GM23338 (cell line): Measurements from ENCODE around the gene ZMYND11. TPM values are rescaled to one million over a fixed set of nuclear protein-coding genes. Genes with fewer than 3 reads are reported as not detected.

Experiments used
- ATAC-seq: fragments of 200-7000 bp; cut with Tn5 transposase; 3 replicates; pipeline ENCODE4 v1.9.1; 2020
- DNase-seq: peaks from one replicate; pipeline ENCODE4 v3.0.0-alpha.2; 2015; ENCODE audit warnings: low spot score
- H2AFZ ChIP-seq: fragments of 200-600 bp; sonication (generic); 2 replicates; pipeline ENCODE4 v1.8.0; 2016; ENCODE audit warnings: antibody characterized with exemption, mild to moderate bottlenecking, moderate library complexity
- H3F3A ChIP-seq: fragments of 200-600 bp; sonication (generic); replicated peaks from 2 replicates; pipeline ENCODE4 v1.8.0; 2017; ENCODE audit warnings: antibody characterized with exemption, mixed run types, low read depth
- H3K27ac ChIP-seq: fragments of 200-600 bp; sonication (generic); 2 replicates; pipeline ENCODE4 v1.6.1; 2016; ENCODE audit warnings: low read depth
- H3K27me3 ChIP-seq: fragments of 200-600 bp; sonication (generic); 2 replicates; pipeline ENCODE4 v1.8.0; 2016; ENCODE audit warnings: mild to moderate bottlenecking, mixed run types, moderate library complexity; ENCODE audit not compliant: insufficient read depth
- H3K36me3 ChIP-seq: fragments of 200-600 bp; sonication (generic); 2 replicates; pipeline ENCODE4 v1.8.0; 2016; ENCODE audit warnings: mild to moderate bottlenecking; ENCODE audit not compliant: insufficient read depth
- H3K4me1 ChIP-seq: fragments of 200-600 bp; sonication (generic); 2 replicates; pipeline ENCODE4 v1.8.0; 2016; ENCODE audit warnings: mild to moderate bottlenecking, moderate library complexity; ENCODE audit not compliant: insufficient read depth
- H3K4me2 ChIP-seq: fragments of 200-600 bp; sonication (generic); 2 replicates; pipeline ENCODE4 v1.7.1; 2017; ENCODE audit warnings: mixed run types
- H3K4me3 ChIP-seq: fragments of 200-600 bp; sonication (generic); 2 replicates; pipeline ENCODE4 v1.6.1; 2016; ENCODE audit warnings: mixed run types
- H3K79me2 ChIP-seq: fragments of 200-600 bp; sonication (generic); replicated peaks from 2 replicates; pipeline ENCODE4 v1.8.0; 2017; ENCODE audit warnings: mild to moderate bottlenecking; ENCODE audit not compliant: insufficient read depth
- H3K9me2 ChIP-seq: fragments of 200-600 bp; sonication (generic); 2 replicates; pipeline ENCODE4 v1.8.0; 2017; ENCODE audit not compliant: insufficient read depth
- H4K20me1 ChIP-seq: fragments of 200-600 bp; sonication (generic); replicated peaks from 2 replicates; pipeline ENCODE4 v1.8.0; 2017; ENCODE audit warnings: mild to moderate bottlenecking; ENCODE audit not compliant: insufficient read depth
- H3K27ac Mint-ChIP-seq: 2 replicates; pipeline ENCODE4 v1.8.0; 2020; ENCODE audit warnings: inconsistent platforms, mild to moderate bottlenecking, moderate library complexity, mixed read lengths
- H3K27me3 Mint-ChIP-seq: 3 replicates; pipeline ENCODE4 v1.8.0; 2022; ENCODE audit warnings: low read depth, mild to moderate bottlenecking, moderate library complexity, mixed read lengths, inconsistent platforms; ENCODE audit not compliant: insufficient read depth, poor library complexity
- H3K36me3 Mint-ChIP-seq: 3 replicates; pipeline ENCODE4 v1.8.0; 2021; ENCODE audit warnings: low read depth, mild to moderate bottlenecking, inconsistent platforms, moderate library complexity, mixed read lengths
- H3K4me1 Mint-ChIP-seq: 3 replicates; pipeline ENCODE4 v1.8.0; 2020; ENCODE audit warnings: mild to moderate bottlenecking, inconsistent platforms, mixed read lengths
- H3K4me3 Mint-ChIP-seq: 3 replicates; pipeline ENCODE4 v1.8.0; 2021; ENCODE audit warnings: moderate library complexity, mild to moderate bottlenecking, inconsistent platforms, mixed read lengths
- H3K9me3 Mint-ChIP-seq: 3 replicates; pipeline ENCODE4 v1.8.0; 2020; ENCODE audit warnings: moderate library complexity, mild to moderate bottlenecking, inconsistent platforms, mixed read lengths
- CREB1 ChIP-seq: fragments of 250-450 bp; sonication (Bioruptor Pico); IDR thresholded peaks from 2 replicates; pipeline ENCODE4 v1.5.0; 2020; ENCODE audit warnings: low read depth, mild to moderate bottlenecking, moderate library complexity
- EZH2 ChIP-seq: fragments of 200-600 bp; sonication (generic); IDR thresholded peaks from one replicate; pipeline ENCODE4 v1.8.0; 2017; ENCODE audit warnings: antibody characterized with exemption, mild to moderate bottlenecking, low read depth; ENCODE audit not compliant: unreplicated experiment
- EZH2phosphoT487 ChIP-seq: fragments of 200-600 bp; sonication (generic); IDR thresholded peaks from one replicate; pipeline ENCODE4 v1.8.1; 2018; ENCODE audit warnings: antibody characterized with exemption; ENCODE audit not compliant: unreplicated experiment
- JUNB ChIP-seq: IDR thresholded peaks from one replicate; pipeline ENCODE4 v1.6.1; 2016; ENCODE audit warnings: antibody characterized with exemption; ENCODE audit not compliant: unreplicated experiment
- NANOG ChIP-seq: IDR thresholded peaks from 2 replicates; pipeline ENCODE4 v1.6.1; 2016; ENCODE audit warnings: antibody characterized with exemption, borderline replicate concordance
- POLR2AphosphoS5 ChIP-seq: IDR thresholded peaks from 2 replicates; pipeline ENCODE4 v1.6.1; 2016; ENCODE audit warnings: antibody characterized with exemption, low read depth
- STAT1 ChIP-seq: IDR thresholded peaks from one replicate; pipeline ENCODE4 v1.6.1; 2016; ENCODE audit warnings: antibody characterized with exemption; ENCODE audit not compliant: unreplicated experiment
- ZNF114 ChIP-seq: fragments of 250-450 bp; sonication (Bioruptor Pico); IDR thresholded peaks from 2 replicates; pipeline ENCODE4 v1.5.0; 2020; ENCODE audit warnings: mild to moderate bottlenecking, moderate library complexity
- ZNF331 ChIP-seq: fragments of 250-450 bp; sonication (Bioruptor Pico); IDR thresholded peaks from 2 replicates; pipeline ENCODE4 v1.5.0; 2020; ENCODE audit warnings: low read depth, mild to moderate bottlenecking, moderate library complexity
- ZNF462 ChIP-seq: fragments of 250-450 bp; sonication (Bioruptor Pico); IDR thresholded peaks from 2 replicates; pipeline ENCODE4 v1.5.0; 2020; ENCODE audit warnings: mild to moderate bottlenecking, moderate library complexity
- polyA plus RNA-seq: library from polyadenylated mRNA; unstranded; fragments of >200 nt; fragmentation: Nextera tagmentation; extraction: Ambion mirVana; gene quantifications from 2 replicates; pipeline ENCODE4 v1.2.1, GENCODE V29; 2016
- total RNA-seq: library from RNA; depleted of rRNA; stranded (reverse); fragments of >200 nt; shearing (Covaris generic); gene quantifications from 2 replicates; pipeline ENCODE4 v1.2.3, GENCODE V29; 2014
- TF ChIP-seq, protein P1 (sequence below), 2 experiments: fragments of 200-600 bp in 1 of 2; sonication (generic) in 1 of 2; conservative IDR thresholded peaks; 2 replicates each; pipeline versions ENCODE4 v1.5.1 to v1.6.1; 2016 to 2017; ENCODE audit warnings: antibody characterized with exemption in 2 of 2, low read depth in 2 of 2, mild to moderate bottlenecking in 2 of 2, moderate library complexity in 1 of 2
- TF ChIP-seq, protein P2 (sequence below): IDR thresholded peaks from 2 replicates; pipeline ENCODE4 v1.6.1; 2016; ENCODE audit warnings: antibody characterized with exemption
- TF ChIP-seq, protein P3 (sequence below): IDR thresholded peaks from one replicate; pipeline ENCODE4 v1.6.1; 2018; ENCODE audit warnings: antibody characterized with exemption; ENCODE audit not compliant: unreplicated experiment

ZMYND11 gene
- total and polyA plus RNA-seq, 2 experiments from 2014 or later, result 8.9 to 16.9 TPM

DNA sequence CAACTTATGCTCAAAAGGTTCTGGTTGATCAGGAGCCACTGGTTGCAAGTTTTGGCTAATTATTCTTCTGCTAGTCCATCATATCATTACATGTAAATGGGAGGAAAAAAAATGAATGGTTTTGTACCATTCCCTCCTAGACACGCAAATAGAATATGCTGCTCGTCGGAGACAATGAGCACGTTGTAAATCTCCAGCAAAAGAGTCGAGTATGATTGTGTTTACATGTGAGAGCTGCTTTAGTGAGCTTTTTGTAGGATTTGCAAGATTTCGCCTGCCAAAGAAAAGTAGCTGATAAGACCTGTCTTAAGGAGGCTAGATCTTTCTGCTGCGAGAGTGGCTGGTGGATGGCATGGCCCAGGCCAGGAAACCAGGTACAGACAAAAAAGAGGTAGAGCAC, 109.0 kb downstream of the ZMYND11 start:
- Histone ChIP-seq H3K4me2 (no peak overlapping the region), H3K9me2 (no peaks in the 10 kb centered on the region), H2AFZ (no peak overlapping the region), H3F3A (no peaks in the 10 kb centered on the region), H3K36me3 (peaks cover 10% of the 10 kb centered on the region), H3K27ac (no peak overlapping the region), H3K79me2 (no peaks in the 10 kb centered on the region), H3K27me3 (no peaks in the 10 kb centered on the region), H4K20me1 (no peaks in the 10 kb centered on the region), H3K4me1 (no peaks in the 10 kb centered on the region), H3K4me3 (no peak overlapping the region)
- TF ChIP-seq ZNF114 (CRISPR knock-in tag) (no peak), EZH2 (no peak), ZNF462 (no peak), STAT1 (no peak), ZNF331 (CRISPR knock-in tag) (no peak), POLR2AphosphoS5 (no peak), CREB1 (CRISPR knock-in tag) (no peak), EZH2phosphoT487 (no peak), NANOG (no peak), JUNB (no peak)
- TF ChIP-seq, protein P1, sequence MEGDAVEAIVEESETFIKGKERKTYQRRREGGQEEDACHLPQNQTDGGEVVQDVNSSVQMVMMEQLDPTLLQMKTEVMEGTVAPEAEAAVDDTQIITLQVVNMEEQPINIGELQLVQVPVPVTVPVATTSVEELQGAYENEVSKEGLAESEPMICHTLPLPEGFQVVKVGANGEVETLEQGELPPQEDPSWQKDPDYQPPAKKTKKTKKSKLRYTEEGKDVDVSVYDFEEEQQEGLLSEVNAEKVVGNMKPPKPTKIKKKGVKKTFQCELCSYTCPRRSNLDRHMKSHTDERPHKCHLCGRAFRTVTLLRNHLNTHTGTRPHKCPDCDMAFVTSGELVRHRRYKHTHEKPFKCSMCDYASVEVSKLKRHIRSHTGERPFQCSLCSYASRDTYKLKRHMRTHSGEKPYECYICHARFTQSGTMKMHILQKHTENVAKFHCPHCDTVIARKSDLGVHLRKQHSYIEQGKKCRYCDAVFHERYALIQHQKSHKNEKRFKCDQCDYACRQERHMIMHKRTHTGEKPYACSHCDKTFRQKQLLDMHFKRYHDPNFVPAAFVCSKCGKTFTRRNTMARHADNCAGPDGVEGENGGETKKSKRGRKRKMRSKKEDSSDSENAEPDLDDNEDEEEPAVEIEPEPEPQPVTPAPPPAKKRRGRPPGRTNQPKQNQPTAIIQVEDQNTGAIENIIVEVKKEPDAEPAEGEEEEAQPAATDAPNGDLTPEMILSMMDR (conservative IDR thresholded peaks at IDR 0.05; ENCODE audit: low read depth in 2 of 2), result no peak
- TF ChIP-seq, protein P2, sequence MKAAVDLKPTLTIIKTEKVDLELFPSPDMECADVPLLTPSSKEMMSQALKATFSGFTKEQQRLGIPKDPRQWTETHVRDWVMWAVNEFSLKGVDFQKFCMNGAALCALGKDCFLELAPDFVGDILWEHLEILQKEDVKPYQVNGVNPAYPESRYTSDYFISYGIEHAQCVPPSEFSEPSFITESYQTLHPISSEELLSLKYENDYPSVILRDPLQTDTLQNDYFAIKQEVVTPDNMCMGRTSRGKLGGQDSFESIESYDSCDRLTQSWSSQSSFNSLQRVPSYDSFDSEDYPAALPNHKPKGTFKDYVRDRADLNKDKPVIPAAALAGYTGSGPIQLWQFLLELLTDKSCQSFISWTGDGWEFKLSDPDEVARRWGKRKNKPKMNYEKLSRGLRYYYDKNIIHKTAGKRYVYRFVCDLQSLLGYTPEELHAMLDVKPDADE, result no peak
- TF ChIP-seq, protein P3, sequence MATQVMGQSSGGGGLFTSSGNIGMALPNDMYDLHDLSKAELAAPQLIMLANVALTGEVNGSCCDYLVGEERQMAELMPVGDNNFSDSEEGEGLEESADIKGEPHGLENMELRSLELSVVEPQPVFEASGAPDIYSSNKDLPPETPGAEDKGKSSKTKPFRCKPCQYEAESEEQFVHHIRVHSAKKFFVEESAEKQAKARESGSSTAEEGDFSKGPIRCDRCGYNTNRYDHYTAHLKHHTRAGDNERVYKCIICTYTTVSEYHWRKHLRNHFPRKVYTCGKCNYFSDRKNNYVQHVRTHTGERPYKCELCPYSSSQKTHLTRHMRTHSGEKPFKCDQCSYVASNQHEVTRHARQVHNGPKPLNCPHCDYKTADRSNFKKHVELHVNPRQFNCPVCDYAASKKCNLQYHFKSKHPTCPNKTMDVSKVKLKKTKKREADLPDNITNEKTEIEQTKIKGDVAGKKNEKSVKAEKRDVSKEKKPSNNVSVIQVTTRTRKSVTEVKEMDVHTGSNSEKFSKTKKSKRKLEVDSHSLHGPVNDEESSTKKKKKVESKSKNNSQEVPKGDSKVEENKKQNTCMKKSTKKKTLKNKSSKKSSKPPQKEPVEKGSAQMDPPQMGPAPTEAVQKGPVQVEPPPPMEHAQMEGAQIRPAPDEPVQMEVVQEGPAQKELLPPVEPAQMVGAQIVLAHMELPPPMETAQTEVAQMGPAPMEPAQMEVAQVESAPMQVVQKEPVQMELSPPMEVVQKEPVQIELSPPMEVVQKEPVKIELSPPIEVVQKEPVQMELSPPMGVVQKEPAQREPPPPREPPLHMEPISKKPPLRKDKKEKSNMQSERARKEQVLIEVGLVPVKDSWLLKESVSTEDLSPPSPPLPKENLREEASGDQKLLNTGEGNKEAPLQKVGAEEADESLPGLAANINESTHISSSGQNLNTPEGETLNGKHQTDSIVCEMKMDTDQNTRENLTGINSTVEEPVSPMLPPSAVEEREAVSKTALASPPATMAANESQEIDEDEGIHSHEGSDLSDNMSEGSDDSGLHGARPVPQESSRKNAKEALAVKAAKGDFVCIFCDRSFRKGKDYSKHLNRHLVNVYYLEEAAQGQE, result no peak
- peaks cover 18% of the 10 kb centered on the region; the same call in 2 of the 3 replicates for H3K36me3 Mint-ChIP-seq
- H3K9me3 Mint-ChIP-seq, result no peaks in the 10 kb centered on the region
- ATAC-seq (no peak), DNase-seq (no peak)
- H3K27ac Mint-ChIP-seq, result no peak overlapping the region
- no peaks in the 10 kb centered on the region for H3K4me1 Mint-ChIP-seq
- H3K4me3 Mint-ChIP-seq, result no peak overlapping the region
- H3K27me3 Mint-ChIP-seq, result no peaks in the 10 kb centered on the region
